Suprapubic skin (tissue), 4 donors: Measurements from ENCODE around the gene ALAS1. TPM values are rescaled to one million over a fixed set of nuclear protein-coding genes. Genes with fewer than 3 reads are reported as not detected.
"Not testable (repeated sequence)": the region's sequence is repeated elsewhere in the genome, so short reads cannot be mapped to it uniquely, and the experiment has no call there.

Source experiments
- DNase-seq, 2 donors: peaks; one replicate each; pipeline ENCODE4 v3.0.0-alpha.2; 2019; ENCODE audit warnings: low spot score in 2 of 2
- H3K27ac ChIP-seq: fragments of 200-600 bp; sonication (generic); one replicate; pipeline ENCODE4 v1.5.1; 2019
- H3K27me3 ChIP-seq: fragments of 200-600 bp; sonication (generic); one replicate; pipeline ENCODE4 v1.5.1; 2019
- H3K36me3 ChIP-seq: fragments of 200-600 bp; sonication (generic); one replicate; pipeline ENCODE4 v1.5.1; 2019
- H3K4me1 ChIP-seq: fragments of 200-600 bp; sonication (generic); one replicate; pipeline ENCODE4 v1.5.1; 2019
- H3K4me3 ChIP-seq: fragments of 200-600 bp; sonication (generic); one replicate; pipeline ENCODE4 v1.5.1; 2019; ENCODE audit warnings: mild to moderate bottlenecking
- H3K9me3 ChIP-seq: fragments of 200-600 bp; sonication (generic); one replicate; pipeline ENCODE4 v1.5.1; 2019
- EP300 ChIP-seq: sonication (generic); formaldehyde crosslinking; IDR thresholded peaks from one replicate; pipeline ENCODE4 v1.6.1; 2017; ENCODE audit warnings: antibody characterized with exemption
- POLR2A ChIP-seq, 2 donors: fragments of 450-650 bp; IDR thresholded peaks; one replicate each; pipeline ENCODE4 v1.6.1; 2017; ENCODE audit warnings: antibody characterized with exemption in 2 of 2, mild to moderate bottlenecking in 2 of 2, moderate library complexity in 2 of 2
- POLR2AphosphoS5 ChIP-seq, 3 donors: sonication (generic); formaldehyde crosslinking; IDR thresholded peaks; one replicate each; pipeline ENCODE4 v1.6.1; 2017; ENCODE audit warnings: antibody characterized with exemption in 3 of 3
- WGBS: methylation state at CpG from one replicate; pipeline ENCODE4 v1.1.5; 2018; 5-methylcytosine and 5-hydroxymethylcytosine counted together
- total RNA-seq, 4 donors: library from RNA; depleted of rRNA; stranded (reverse); fragments of >200 nt; gene quantifications; one replicate each; pipeline ENCODE4 v1.1.0, GENCODE V29; 2016
- TF ChIP-seq, protein P1 (sequence below), 2 donors: fragments of 200-600 bp in 1 of 2; fragments of 450-650 bp in 1 of 2; sonication (generic) in 1 of 2; IDR thresholded peaks; one replicate each; pipeline ENCODE4 v1.5.1; 2016 to 2019; ENCODE audit warnings: antibody characterized with exemption in 2 of 2, mild to moderate bottlenecking in 1 of 2, moderate library complexity in 1 of 2

ALAS1 gene
- total RNA-seq, 4 donors from 2014 or later = 28.8 to 54.4 (median 31.9) TPM

DNA sequence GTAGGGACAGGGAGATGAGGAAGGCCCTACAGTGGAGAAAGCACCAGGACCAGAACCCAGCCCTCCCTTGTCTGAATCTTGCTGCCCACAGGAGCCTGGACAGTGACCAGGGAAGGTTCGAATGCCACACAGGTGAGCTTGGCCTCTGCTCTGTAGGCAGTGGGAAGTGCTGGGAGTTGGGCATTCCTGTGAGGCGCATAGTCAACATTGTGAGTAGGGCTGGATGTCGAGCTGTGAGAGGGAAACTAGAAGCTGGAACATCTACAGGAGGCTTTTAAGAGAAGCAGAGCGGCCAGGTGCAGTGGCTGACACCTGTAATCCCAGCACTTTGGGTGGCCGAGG is 20.3 kb upstream of the ALAS1 start:
- TF ChIP-seq EP300 = no peak
- TF ChIP-seq POLR2AphosphoS5 (IDR thresholded peaks at IDR 0.05) = no peak
- TF ChIP-seq POLR2A (IDR thresholded peaks at IDR 0.05) = no peak
- TF ChIP-seq, protein P1, sequence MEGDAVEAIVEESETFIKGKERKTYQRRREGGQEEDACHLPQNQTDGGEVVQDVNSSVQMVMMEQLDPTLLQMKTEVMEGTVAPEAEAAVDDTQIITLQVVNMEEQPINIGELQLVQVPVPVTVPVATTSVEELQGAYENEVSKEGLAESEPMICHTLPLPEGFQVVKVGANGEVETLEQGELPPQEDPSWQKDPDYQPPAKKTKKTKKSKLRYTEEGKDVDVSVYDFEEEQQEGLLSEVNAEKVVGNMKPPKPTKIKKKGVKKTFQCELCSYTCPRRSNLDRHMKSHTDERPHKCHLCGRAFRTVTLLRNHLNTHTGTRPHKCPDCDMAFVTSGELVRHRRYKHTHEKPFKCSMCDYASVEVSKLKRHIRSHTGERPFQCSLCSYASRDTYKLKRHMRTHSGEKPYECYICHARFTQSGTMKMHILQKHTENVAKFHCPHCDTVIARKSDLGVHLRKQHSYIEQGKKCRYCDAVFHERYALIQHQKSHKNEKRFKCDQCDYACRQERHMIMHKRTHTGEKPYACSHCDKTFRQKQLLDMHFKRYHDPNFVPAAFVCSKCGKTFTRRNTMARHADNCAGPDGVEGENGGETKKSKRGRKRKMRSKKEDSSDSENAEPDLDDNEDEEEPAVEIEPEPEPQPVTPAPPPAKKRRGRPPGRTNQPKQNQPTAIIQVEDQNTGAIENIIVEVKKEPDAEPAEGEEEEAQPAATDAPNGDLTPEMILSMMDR (IDR thresholded peaks at IDR 0.05) = no peak
- Histone ChIP-seq H3K36me3 (no peaks in the 10 kb centered on the region), H3K9me3 (no peaks in the 10 kb centered on the region), H3K27me3 (no peaks in the 10 kb centered on the region), H3K4me1 (peaks cover 11% of the 10 kb centered on the region), H3K27ac (no peak overlapping the region), H3K4me3 (no peak overlapping the region)
- WGBS = 85% methylated on average over 5 of the region's 5 CpGs
- peak in 1 of 2 donors; percentile 22 for DNase-seq

DNA sequence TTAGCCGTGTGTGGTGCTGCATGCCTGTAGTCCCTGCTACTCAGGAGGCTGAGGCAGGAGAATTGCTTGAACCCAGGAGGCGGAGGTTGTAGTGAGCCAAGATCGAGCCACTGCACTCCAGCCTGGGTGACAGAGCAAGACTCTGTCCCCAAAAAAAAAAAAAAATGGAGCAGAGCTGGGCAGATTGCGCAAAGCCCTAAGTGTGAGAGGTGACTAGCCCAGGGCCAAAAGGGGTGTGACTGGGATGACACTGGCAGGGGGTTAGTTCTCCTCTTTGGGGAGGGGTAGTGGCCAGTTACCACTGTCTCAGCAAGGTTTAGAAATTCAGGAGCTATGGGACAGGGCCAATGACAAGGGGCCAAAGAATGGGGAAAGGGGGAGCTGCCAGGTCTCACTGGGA is 19.8 kb upstream of the ALAS1 start:
- H3K9me3 ChIP-seq, H3K36me3 ChIP-seq, H3K4me3 ChIP-seq, H3K27ac ChIP-seq, H3K27me3 ChIP-seq: not testable (repeated sequence)
- 90% methylated on average over 4 of the region's 4 CpGs for WGBS
- DNase-seq = peak in 1 of 2 donors; percentile 31
- H3K4me1 ChIP-seq = peaks cover 11% of the 10 kb centered on the region

DNA sequence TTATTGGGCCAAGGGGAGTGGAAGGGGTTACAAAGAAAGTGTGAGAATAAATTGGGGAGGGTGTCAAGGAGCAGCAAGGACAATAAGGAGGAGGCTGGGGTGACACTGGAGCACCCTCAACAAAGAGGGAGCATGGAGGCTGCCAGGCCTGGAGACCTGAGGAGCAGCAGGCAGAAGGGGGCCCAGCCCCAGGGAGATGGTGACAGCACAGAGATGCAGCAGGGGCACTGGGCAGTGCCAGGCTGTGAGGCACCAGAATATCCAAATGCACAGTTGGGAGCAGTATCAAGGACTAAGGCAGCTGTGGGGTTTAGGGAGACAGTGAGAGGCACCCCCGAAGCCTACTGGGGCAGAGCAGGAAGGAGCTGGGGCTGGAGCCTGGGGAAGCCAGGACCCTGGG is 19.4 kb upstream of the ALAS1 start:
- no peaks in the 10 kb centered on the region for H3K36me3 ChIP-seq
- no peak for DNase-seq
- no peaks in the 10 kb centered on the region for H3K9me3 ChIP-seq
- TF ChIP-seq EP300 = no peak
- no peak for TF ChIP-seq POLR2A (IDR thresholded peaks at IDR 0.05)
- TF ChIP-seq POLR2AphosphoS5 (IDR thresholded peaks at IDR 0.05) = no peak
- TF ChIP-seq, protein P1 (IDR thresholded peaks at IDR 0.05) = no peak
- no peak overlapping the region for H3K27ac ChIP-seq
- H3K4me3 ChIP-seq = no peak overlapping the region
- peaks cover 11% of the 10 kb centered on the region for H3K4me1 ChIP-seq
- no peaks in the 10 kb centered on the region for H3K27me3 ChIP-seq
- 91% methylated on average over 1 of the region's 1 CpG for WGBS

DNA sequence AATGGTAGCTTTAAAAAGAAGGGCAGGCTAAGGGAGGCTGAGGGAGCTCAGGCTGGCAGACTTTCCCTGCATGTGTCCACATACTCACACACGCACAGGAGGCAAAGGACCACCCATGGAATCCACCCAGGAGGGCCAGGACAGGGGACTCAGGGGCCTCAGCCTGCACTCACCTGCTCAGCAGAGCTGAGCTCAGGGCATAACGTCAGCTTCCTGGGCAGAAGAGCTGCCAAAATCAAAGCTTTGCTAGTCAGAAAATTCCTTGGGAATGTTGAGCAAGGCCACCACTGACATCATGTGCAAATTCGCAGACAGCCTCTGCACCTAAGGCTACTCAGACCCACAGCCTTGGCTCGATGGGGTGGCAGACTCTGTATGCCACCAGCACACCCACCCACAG is 16.4 kb upstream of the ALAS1 start:
- Histone ChIP-seq H3K4me3 (no peak overlapping the region), H3K27me3 (no peaks in the 10 kb centered on the region), H3K9me3 (no peaks in the 10 kb centered on the region), H3K36me3 (no peaks in the 10 kb centered on the region), H3K4me1 (peaks cover 10% of the 10 kb centered on the region), H3K27ac (no peak overlapping the region)
- no peak for TF ChIP-seq EP300
- TF ChIP-seq, protein P1 (IDR thresholded peaks at IDR 0.05) = no peak
- TF ChIP-seq POLR2AphosphoS5 (IDR thresholded peaks at IDR 0.05) = no peak
- no peak for TF ChIP-seq POLR2A (IDR thresholded peaks at IDR 0.05)
- peak in 1 of 2 donors; percentile 32 for DNase-seq
- 50% methylated on average over 3 of the region's 4 CpGs for WGBS

DNA sequence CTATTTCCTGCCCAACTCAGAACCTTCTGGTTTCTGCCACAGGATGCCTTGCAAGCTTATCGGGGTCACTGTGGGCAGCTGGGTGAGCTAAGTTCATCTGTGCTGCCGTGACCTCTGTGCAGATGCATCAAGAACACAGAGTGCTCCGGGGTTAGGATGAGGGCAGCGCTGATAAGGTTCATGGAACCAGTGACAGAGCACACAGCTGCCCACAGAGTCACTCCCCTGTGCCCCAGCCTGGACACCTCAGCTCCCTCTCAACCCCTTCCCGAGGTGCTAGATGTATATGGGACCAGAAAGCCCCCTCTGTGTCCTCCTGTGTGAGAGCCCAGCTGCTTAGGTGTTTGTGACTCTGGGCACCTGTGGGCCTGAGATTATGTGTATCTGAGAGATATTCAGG is 15.8 kb upstream of the ALAS1 start:
- H3K27ac ChIP-seq = no peak overlapping the region
- DNase-seq = peak in 1 of 2 donors; percentile 58
- no peak overlapping the region for H3K4me3 ChIP-seq
- TF ChIP-seq EP300 = no peak
- TF ChIP-seq POLR2A (IDR thresholded peaks at IDR 0.05) = no peak
- TF ChIP-seq, protein P1 (IDR thresholded peaks at IDR 0.05) = no peak
- no peak for TF ChIP-seq POLR2AphosphoS5 (IDR thresholded peaks at IDR 0.05)
- H3K36me3 ChIP-seq = no peaks in the 10 kb centered on the region
- WGBS = no CpG with 5 or more reads among the region's 5 CpGs
- H3K4me1 ChIP-seq = peaks cover 4% of the 10 kb centered on the region
- no peaks in the 10 kb centered on the region for H3K9me3 ChIP-seq
- no peaks in the 10 kb centered on the region for H3K27me3 ChIP-seq

DNA sequence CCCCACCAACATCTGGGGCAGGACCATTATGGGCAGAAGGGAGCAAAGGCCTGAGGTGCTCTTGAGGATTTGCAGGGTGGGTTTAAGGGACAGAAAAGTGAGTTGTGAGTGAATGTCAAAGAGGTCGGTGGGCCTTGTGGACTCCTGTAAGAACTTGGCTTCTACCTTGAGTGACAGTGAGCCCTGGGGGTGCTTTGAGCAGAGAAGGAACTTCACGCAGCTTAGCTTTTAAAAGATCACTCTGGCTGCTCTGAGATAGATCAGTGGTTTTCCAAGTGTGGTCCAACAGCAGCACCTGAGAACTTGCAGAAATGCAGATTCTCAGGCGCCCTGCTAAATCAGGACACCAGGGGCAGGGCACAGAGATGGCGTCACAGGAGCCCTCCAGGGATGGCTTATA is 15.3 kb upstream of the ALAS1 start:
- no peaks in the 10 kb centered on the region for H3K4me1 ChIP-seq
- no peak overlapping the region for H3K4me3 ChIP-seq
- DNase-seq = peak in 1 of 2 donors; percentile 18
- H3K27me3 ChIP-seq = no peaks in the 10 kb centered on the region
- no peaks in the 10 kb centered on the region for H3K9me3 ChIP-seq
- WGBS = 80% methylated on average over 4 of the region's 4 CpGs
- H3K27ac ChIP-seq = no peak overlapping the region
- no peaks in the 10 kb centered on the region for H3K36me3 ChIP-seq
- TF ChIP-seq EP300 = no peak
- no peak for TF ChIP-seq POLR2A (IDR thresholded peaks at IDR 0.05)
- TF ChIP-seq, protein P1 (IDR thresholded peaks at IDR 0.05) = no peak
- no peak for TF ChIP-seq POLR2AphosphoS5 (IDR thresholded peaks at IDR 0.05)
